Spleen (tissue), 11 donors: ENCODE data around the gene CIB1. TPM values are rescaled to one million over a fixed set of nuclear protein-coding genes. Genes with fewer than 3 reads are reported as not detected.
A peak's percentile ranks its signal among the peaks of the same experiment; 100 is the strongest.

Experiments
- DNase-seq: peaks from one replicate; pipeline ENCODE4 v3.0.0-alpha.2; 2020
- H3K27ac ChIP-seq, 8 donors: fragments of 200-600 bp; sonication (generic) in 7 of 8; 1 replicate in 4 of 8; 2 replicates in 4 of 8; pipeline versions ENCODE4 v1.5.0 to v1.8.0; 2016 to 2021; ENCODE audit warnings: inconsistent platforms in 4 of 8, mild to moderate bottlenecking in 4 of 8, moderate library complexity in 1 of 8
- H3K27me3 ChIP-seq, 7 donors: fragments of 200-600 bp; sonication (generic) in 6 of 7; replicated peaks in 1 of 7; 1 replicate in 4 of 7; 2 replicates in 3 of 7; pipeline versions ENCODE4 v1.5.0 to v1.8.0; 2016 to 2021; ENCODE audit warnings: inconsistent platforms in 3 of 7, mild to moderate bottlenecking in 1 of 7
- H3K36me3 ChIP-seq, 6 donors: fragments of 200-600 bp; sonication (generic) in 5 of 6; 1 replicate in 4 of 6; 2 replicates in 2 of 6; pipeline versions ENCODE4 v1.5.0 to v1.8.0; 2016 to 2021; ENCODE audit warnings: inconsistent platforms in 2 of 6
- H3K4me1 ChIP-seq, 6 donors: fragments of 200-600 bp; sonication (generic) in 5 of 6; 1 replicate in 3 of 6; 2 replicates in 3 of 6; pipeline versions ENCODE4 v1.5.0 to v1.8.0; 2016 to 2021; ENCODE audit warnings: inconsistent platforms in 3 of 6
- H3K4me3 ChIP-seq, 8 donors: fragments of 200-600 bp; sonication (generic) in 7 of 8; 1 replicate in 4 of 8; 2 replicates in 4 of 8; pipeline versions ENCODE4 v1.5.0 to v1.8.0; 2016 to 2021; ENCODE audit warnings: inconsistent platforms in 4 of 8, mild to moderate bottlenecking in 4 of 8, moderate library complexity in 2 of 8
- H3K9me3 ChIP-seq, 8 donors: fragments of 200-600 bp; sonication (generic) in 7 of 8; 1 replicate in 4 of 8; 2 replicates in 4 of 8; pipeline versions ENCODE4 v1.5.0 to v1.8.0; 2016 to 2021; ENCODE audit warnings: inconsistent platforms in 4 of 8
- POLR2A ChIP-seq, 3 donors: fragments of 450-650 bp; IDR thresholded peaks; one replicate each; pipeline ENCODE4 v1.5.1; 2017; ENCODE audit warnings: antibody characterized with exemption in 3 of 3, mild to moderate bottlenecking in 1 of 3
- POLR2AphosphoS5 ChIP-seq, 3 donors: sonication (generic); formaldehyde crosslinking; IDR thresholded peaks; one replicate each; pipeline ENCODE4 v1.5.1; 2017; ENCODE audit warnings: antibody characterized with exemption in 3 of 3
- WGBS, 5 donors: extraction: QIAGEN DNeasy Blood & Tissue Kit in 3 of 5; methylation state at CpG; one replicate each; pipeline versions ENCODE4 v1.1.5 to v1.1.7; 2013 to 2018; 5-methylcytosine and 5-hydroxymethylcytosine counted together
- intact Hi-C: fragments of 100-400 bp; cut with DNase I; formaldehyde crosslinking; loops from one replicate; pipeline ENCODE4 v1.15.0; 2023; ENCODE audit warnings: low total_unique reads
- polyA plus RNA-seq, 3 donors: library from polyadenylated mRNA; stranded (reverse); fragments of 200-250 nt; gene quantifications; one replicate each; pipeline ENCODE4 v1.2.1, GENCODE V29; 2013
- total RNA-seq, 7 donors: library from RNA; depleted of rRNA in 3 of 7; stranded (reverse); fragments of >200 nt in 3 of 7; fragmentation: NEBNext Ultra II Directional in 4 of 7; extraction: Animal tissue kit (Norgen Biotek cat#: 25700) in 4 of 7; gene quantifications; one replicate each; pipeline versions ENCODE4 v1.1.0 to v1.2.1, GENCODE V29; 2016 to 2021
- TF ChIP-seq, protein P1 (sequence below), 11 experiments: fragments of 200-600 bp in 7 of 11; fragments of 450-650 bp in 4 of 11; sonication (generic) in 4 of 11; IDR thresholded peaks in 8 of 11; conservative IDR thresholded peaks in 3 of 11; 1 replicate in 7 of 11; 2 replicates in 4 of 11; pipeline versions ENCODE4 v1.4.0 to v1.8.0; 2016 to 2021; ENCODE audit warnings: antibody characterized with exemption in 11 of 11, inconsistent platforms in 4 of 11, mild to moderate bottlenecking in 1 of 11
- donor health status: healthy with polysubstance abuse.
- donor health status: DM: no; HTN: no; CAD: no; lungs with moderate emphysema.
- donor health status: DM: no; HTN: no; CAD: no.
- donor health status: Bipolar disorder and iron deficiency.
- donor health status: healthy.
- donor health status: DM: no; HTN: no; CAD: no.
- donor health status: DM: yes; HTN: yes; CAD: no.

Gene CIB1
- total and polyA plus RNA-seq, 10 donors, result 31.7 to 247 (median 79.0) TPM

DNA sequence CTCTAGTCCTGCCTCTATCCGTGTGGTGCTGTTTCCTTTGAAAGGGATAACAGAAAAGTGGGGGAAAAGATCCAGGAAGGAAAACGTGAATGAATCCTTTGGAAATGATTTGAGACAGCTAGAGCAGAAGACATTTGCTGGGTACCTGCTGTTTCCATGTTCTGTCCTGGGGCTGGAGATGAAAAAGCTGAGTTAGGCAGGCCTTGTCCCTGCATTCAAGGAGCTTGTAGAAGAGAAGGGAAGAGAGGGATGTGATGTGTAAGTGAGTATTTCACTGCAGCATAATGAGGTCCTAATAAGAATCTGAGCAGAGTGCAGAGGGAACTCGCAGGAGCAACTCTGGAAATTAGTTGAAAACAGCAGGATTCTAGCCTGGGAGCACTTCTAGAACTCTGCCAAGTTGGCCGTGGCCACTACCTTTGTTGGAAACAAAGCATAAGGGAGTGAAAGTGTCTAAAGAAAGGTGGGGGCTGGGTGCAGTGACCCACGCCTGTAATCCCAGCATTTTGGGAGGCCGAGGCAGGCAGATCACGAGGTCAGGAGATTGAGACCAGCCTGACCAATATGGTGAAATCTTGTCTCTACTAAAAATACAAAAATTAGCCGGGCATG lies 46.4 kb downstream of the CIB1 start:
- Histone ChIP-seq H3K4me1 (peaks cover 47 to 100% (median 95%) of the 10 kb centered on the region in 6 donors), H3K9me3 (no peaks in the 10 kb centered on the region), H3K27ac (peak overlapping the region in 7 of 8 donors; percentile 37 to 98 (median 93)), H3K4me3 (peak overlapping the region in 2 of 8 donors; percentile 0 to 8), H3K36me3 (peaks cover 0 to 4% (median 0%) of the 10 kb centered on the region in 6 donors), H3K27me3 (no peaks in the 10 kb centered on the region)
- intact Hi-C loops, result no loop called here
- 79 to 87% (median 85%) methylated on average over 7 to 8 of the region's 8 CpGs for WGBS, 5 donors
- peak; percentile 33 for DNase-seq
- TF ChIP-seq, protein P1, sequence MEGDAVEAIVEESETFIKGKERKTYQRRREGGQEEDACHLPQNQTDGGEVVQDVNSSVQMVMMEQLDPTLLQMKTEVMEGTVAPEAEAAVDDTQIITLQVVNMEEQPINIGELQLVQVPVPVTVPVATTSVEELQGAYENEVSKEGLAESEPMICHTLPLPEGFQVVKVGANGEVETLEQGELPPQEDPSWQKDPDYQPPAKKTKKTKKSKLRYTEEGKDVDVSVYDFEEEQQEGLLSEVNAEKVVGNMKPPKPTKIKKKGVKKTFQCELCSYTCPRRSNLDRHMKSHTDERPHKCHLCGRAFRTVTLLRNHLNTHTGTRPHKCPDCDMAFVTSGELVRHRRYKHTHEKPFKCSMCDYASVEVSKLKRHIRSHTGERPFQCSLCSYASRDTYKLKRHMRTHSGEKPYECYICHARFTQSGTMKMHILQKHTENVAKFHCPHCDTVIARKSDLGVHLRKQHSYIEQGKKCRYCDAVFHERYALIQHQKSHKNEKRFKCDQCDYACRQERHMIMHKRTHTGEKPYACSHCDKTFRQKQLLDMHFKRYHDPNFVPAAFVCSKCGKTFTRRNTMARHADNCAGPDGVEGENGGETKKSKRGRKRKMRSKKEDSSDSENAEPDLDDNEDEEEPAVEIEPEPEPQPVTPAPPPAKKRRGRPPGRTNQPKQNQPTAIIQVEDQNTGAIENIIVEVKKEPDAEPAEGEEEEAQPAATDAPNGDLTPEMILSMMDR (IDR thresholded peaks at IDR 0.05 in 8 of 11, conservative IDR thresholded peaks at IDR 0.05 in 3 of 11), result no peak
- TF ChIP-seq POLR2A (IDR thresholded peaks at IDR 0.05), result no peak
- TF ChIP-seq POLR2AphosphoS5 (IDR thresholded peaks at IDR 0.05), result no peak

DNA sequence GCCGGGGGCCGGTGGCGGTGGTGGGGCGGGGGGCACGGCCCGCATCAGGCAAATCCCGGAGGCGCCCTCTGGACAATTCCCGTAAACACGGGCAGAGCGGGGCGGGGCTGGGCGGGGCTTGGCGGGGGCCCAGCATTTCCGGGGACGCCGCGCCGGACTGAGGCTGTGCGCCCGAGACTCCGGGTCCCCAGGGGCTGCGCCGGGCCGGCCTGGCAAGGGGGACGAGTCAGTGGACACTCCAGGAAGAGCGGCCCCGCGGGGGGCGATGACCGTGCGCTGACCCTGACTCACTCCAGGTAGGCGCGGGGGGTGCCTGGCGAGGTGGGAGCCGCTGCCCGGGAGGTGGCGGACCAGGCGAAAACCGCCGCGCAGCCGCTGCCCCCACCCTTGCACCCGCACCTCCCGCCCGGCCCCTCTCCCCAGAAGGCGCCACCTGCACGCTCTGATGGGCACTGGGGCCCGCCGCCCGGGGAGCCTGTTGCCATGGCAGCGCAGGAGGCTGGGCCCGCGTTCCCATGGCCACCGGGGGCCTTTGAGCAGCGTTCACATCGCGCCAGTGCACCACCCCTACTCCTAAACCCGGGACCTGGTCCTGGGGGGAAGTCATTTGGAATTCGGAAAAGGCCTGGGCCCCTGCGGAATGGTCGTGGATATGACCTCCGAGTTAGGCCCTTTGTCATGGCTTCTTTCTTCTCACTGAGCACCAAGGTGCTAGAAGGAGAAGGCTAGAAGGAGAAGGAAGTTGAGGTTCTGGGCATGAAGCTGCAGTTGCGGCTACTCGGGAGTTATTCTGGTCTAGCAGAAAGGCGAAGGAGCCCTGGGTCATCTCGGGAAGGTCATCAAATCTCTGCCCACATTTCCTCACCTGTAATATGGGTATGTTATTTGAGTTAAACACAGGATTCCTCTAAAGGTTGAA lies 48.7 kb downstream of the CIB1 start:
- Histone ChIP-seq H3K4me3 (peak overlapping the region; percentile 58 to 92 (median 76)), H3K27me3 (no peaks in the 10 kb centered on the region), H3K9me3 (no peaks in the 10 kb centered on the region), H3K36me3 (peaks cover 0 to 4% (median 0%) of the 10 kb centered on the region in 6 donors), H3K27ac (peak overlapping the region; percentile 77 to 98 (median 92)), H3K4me1 (peaks cover 29 to 100% (median 76%) of the 10 kb centered on the region in 6 donors)
- peak; percentile 95 for DNase-seq
- TF ChIP-seq POLR2AphosphoS5 (IDR thresholded peaks at IDR 0.05), result peak; percentile 63 to 85 (median 75)
- TF ChIP-seq, protein P1 (IDR thresholded peaks at IDR 0.05 in 8 of 11, conservative IDR thresholded peaks at IDR 0.05 in 3 of 11), result no peak
- intact Hi-C loops, result no loop called here
- WGBS, 5 donors, result 5 to 24% (median 13%) methylated on average over 9 to 67 of the region's 67 CpGs

DNA sequence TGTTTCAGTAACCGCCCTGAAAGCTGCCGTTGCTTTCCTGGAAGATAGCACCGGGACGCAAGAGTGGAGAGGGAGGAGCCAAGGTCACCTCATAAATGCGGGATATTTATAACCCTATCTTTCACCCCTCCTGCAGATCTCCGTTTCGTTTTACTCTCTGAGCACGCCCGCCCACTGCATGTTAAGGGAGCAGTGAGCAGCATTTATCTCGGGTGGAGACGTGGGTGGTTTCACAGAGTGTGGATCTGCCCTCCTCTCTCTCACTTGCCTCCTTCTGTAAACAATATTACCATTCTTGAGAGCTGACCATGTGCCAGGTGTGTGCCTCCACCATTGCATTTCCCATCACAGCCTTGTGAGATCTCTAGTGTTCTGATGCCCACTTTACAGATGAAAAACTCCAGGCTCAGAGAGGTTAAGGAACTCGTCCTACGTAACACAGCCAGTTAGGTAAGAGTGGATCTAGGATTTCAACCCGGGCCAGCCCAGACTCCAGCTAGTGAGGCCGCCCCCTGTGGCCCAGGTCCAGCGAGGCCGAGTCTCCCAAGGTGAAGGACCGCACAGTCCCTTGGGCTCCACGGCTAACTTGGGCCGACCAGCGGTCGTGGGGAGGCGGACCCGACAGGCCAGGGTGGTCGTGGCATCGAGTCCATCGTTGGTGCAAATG lies 49.5 kb downstream of the CIB1 start:
- Histone ChIP-seq H3K4me1 (peaks cover 26 to 100% (median 73%) of the 10 kb centered on the region in 6 donors), H3K27me3 (no peaks in the 10 kb centered on the region), H3K27ac (peak overlapping the region; percentile 77 to 98 (median 92)), H3K9me3 (no peaks in the 10 kb centered on the region), H3K4me3 (peak overlapping the region; percentile 58 to 92 (median 76)), H3K36me3 (peaks cover 0 to 4% (median 0%) of the 10 kb centered on the region in 6 donors)
- peak; percentile 86 for DNase-seq
- intact Hi-C loops, result no loop called here
- 29 to 40% (median 36%) methylated on average over 15 to 27 of the region's 27 CpGs for WGBS, 5 donors
- peak in 2 of 3 donors; percentile 43 to 83 for TF ChIP-seq POLR2AphosphoS5 (IDR thresholded peaks at IDR 0.05)
- peak in 1 of 3 donors; percentile 29 for TF ChIP-seq POLR2A (IDR thresholded peaks at IDR 0.05)
- TF ChIP-seq, protein P1 (IDR thresholded peaks at IDR 0.05 in 8 of 11, conservative IDR thresholded peaks at IDR 0.05 in 3 of 11), result peak in 1 of 11 experiments; percentile 8
